Measurements from ENCODE around the gene ZNF507.

- TF ChIP-seq U2AF2 (optimal IDR thresholded peaks at IDR 0.05; ENCODE audit: low read depth, low read length) = no peak
- TF ChIP-seq POLR2AphosphoS5 (IDR thresholded peaks at IDR 0.05; ENCODE audit: control insufficient read depth, insufficient read depth, low read depth, low read length) = no peak
- no peak for TF ChIP-seq NR2C1 (IDR thresholded peaks at IDR 0.05)
- no peak for TF ChIP-seq NR2C1 (tag; IDR thresholded peaks at IDR 0.05)
- no peak for TF ChIP-seq GABPB1 (CRISPR knock-in tag; IDR thresholded peaks at IDR 0.05)
- TF ChIP-seq MXD1 (CRISPR knock-in tag; IDR thresholded peaks at IDR 0.05; ENCODE audit: borderline replicate concordance, poor library complexity, severe bottlenecking) = no peak
Measured at GRCh38 chr19:32313569-32314265, 31.7 kb upstream of the ZNF507 start.
